Activated CD4-positive, alpha-beta T cell treated with anti-CD3 and anti-CD28 coated beads for 36 hours (primary cell): ENCODE data around the gene PSENEN. TPM values are rescaled to one million over a fixed set of nuclear protein-coding genes. Genes with fewer than 3 reads are reported as not detected.
A peak's percentile ranks its signal among the peaks of the same experiment; 100 is the strongest.

ENCODE experiments used
- ATAC-seq: fragments of 200-7000 bp; cut with Tn5 transposase; one replicate; pipeline ENCODE4 v1.10.0; 2021; ENCODE audit warnings: mild to moderate bottlenecking, moderate library complexity
- CTCF ChIA-PET: fragments of 350-600 bp; sonication (Branson Sonifier 250); formaldehyde crosslinking; loops from one replicate; lab custom pipeline; 2021; ENCODE audit warnings: antibody characterized with exemption; lab: Charles Lee
- POLR2A ChIA-PET: fragments of 350-600 bp; sonication (Branson Sonifier 250); formaldehyde crosslinking; loops from one replicate; lab custom pipeline; 2021; ENCODE audit warnings: antibody characterized with exemption, inconsistent platforms; lab: Charles Lee
- DNase-seq: peaks from one replicate; pipeline ENCODE4 v3.0.0-alpha.2; 2020
- H3K27ac Mint-ChIP-seq: one replicate; pipeline ENCODE4 v1.8.0; 2021; ENCODE audit warnings: mixed read lengths
- H3K27me3 Mint-ChIP-seq: one replicate; pipeline ENCODE4 v1.8.0; 2021; ENCODE audit warnings: mixed read lengths
- H3K36me3 Mint-ChIP-seq: one replicate; pipeline ENCODE4 v1.8.0; 2021; ENCODE audit warnings: low read depth, mixed read lengths
- H3K4me1 Mint-ChIP-seq: one replicate; pipeline ENCODE4 v1.8.0; 2021; ENCODE audit warnings: mixed read lengths
- H3K4me3 Mint-ChIP-seq: one replicate; pipeline ENCODE4 v1.8.0; 2021; ENCODE audit warnings: mild to moderate bottlenecking, moderate library complexity, mixed read lengths
- H3K9me3 Mint-ChIP-seq: one replicate; pipeline ENCODE4 v1.8.0; 2021; ENCODE audit warnings: low read depth, mixed read lengths
- intact Hi-C, 2 experiments: fragments of 100-400 bp; cut with DNase I in 1 of 2; cut with micrococcal nuclease in 1 of 2; formaldehyde crosslinking; loops; one replicate each; pipeline versions ENCODE4 v1.14.2 to v1.15.1; 2022 to 2024; cut with DNase I, micrococcal nuclease
- total RNA-seq, 2 experiments: library from RNA; stranded (reverse); gene quantifications; one replicate each; pipeline ENCODE4 v1.2.3, GENCODE V29; 2021

The PSENEN gene
- total RNA-seq, 2 experiments from 2014 or later = 36.0 to 37.9 TPM

DNA sequence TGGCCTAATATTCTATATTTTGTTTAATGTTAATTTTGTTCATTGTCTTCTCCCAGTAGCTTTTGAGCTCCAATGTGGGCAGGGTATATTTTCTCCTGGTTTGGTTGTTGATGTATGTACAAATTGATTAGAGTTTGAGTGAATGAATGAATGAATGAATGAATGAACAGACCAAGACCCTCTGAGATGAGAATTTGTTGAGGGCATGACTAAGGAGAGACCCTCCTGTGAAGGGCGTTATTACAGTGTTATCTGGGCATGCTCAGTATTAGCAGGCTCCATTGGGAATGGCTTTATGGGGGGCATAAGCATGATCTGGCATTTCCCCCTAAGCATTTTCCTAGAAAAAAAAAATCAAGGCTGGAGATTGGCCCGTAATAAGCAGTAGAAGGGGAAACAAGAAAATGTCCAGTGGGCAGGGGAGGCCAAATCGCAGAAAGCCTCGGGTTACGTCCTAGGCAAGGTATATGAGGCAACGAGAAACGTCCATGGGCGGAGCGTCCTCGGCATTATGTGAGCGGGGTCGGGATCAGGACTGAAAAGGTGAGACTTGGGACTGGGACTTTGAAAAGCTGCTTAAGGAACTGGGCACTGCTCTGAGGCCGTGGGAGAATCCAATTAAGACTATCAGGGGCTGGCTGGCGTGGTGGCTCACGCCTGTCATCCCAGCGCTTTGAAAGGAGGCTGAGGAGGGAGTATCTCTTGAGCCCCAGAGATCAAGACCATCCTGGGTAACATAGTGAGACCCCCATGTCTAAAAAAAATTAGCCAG lies 29.0 kb downstream of the PSENEN start:
- intact Hi-C loops = loop anchor here (1.0 to 2.0 kb wide), 17 partner anchors 16 to 366 kb away; partner anchors contain the start of genes LIN37 (in 2 of the 2), PROSER3 (in 2 of the 2), PSENEN (in 2 of the 2) and U2AF1L4 (in 2 of the 2)

GRCh38 chr19:35775046-35775297 lies 29.5 kb downstream of the PSENEN start:
- CTCF ChIA-PET = no interaction called here
- no peak for DNase-seq
- Mint-ChIP-seq H3K27ac (no peak overlapping the region), H3K4me3 (peak overlapping the region; percentile 75), H3K36me3 (peaks cover 2% of the 10 kb centered on the region), H3K27me3 (no peaks in the 10 kb centered on the region), H3K9me3 (no peaks in the 10 kb centered on the region), H3K4me1 (peaks cover 12% of the 10 kb centered on the region)
- intact Hi-C loops = loop anchor here (1.0 to 2.0 kb wide), 17 partner anchors 16 to 365 kb away; partner anchors contain the start of genes LIN37 (in 2 of the 2), PROSER3 (in 2 of the 2), PSENEN (in 2 of the 2) and U2AF1L4 (in 2 of the 2)
- ATAC-seq = peak; percentile 3
- POLR2A ChIA-PET = no interaction called here

More for the DNA sequence above, 29.0 kb downstream of the PSENEN start:
- ChIA-PET CTCF (interaction anchor here (0.6 kb wide), 1 partner anchor 15 kb away, joined by 4 read pairs; no protein-coding TSS in a partner anchor), POLR2A (no interaction called here)
- ATAC-seq (no peak), DNase-seq (no peak)
- Mint-ChIP-seq H3K9me3 (no peaks in the 10 kb centered on the region), H3K27ac (no peak overlapping the region), H3K36me3 (no peaks in the 10 kb centered on the region), H3K27me3 (no peaks in the 10 kb centered on the region), H3K4me3 (peak overlapping the region; percentile 75), H3K4me1 (peaks cover 12% of the 10 kb centered on the region)

- POLR2A ChIA-PET = no interaction called here
- ATAC-seq (peak; percentile 98), DNase-seq (peak; percentile 100)
- Mint-ChIP-seq H3K27me3 (no peaks in the 10 kb centered on the region), H3K9me3 (no peaks in the 10 kb centered on the region), H3K4me1 (peaks cover 12% of the 10 kb centered on the region), H3K27ac (no peak within 1 kb of the TSS), H3K36me3 (peaks cover 2% of the 10 kb centered on the region), H3K4me3 (peak within 1 kb of the TSS; percentile 75)
- CTCF ChIA-PET = no interaction called here
- intact Hi-C loops = loop anchor here (1.0 to 2.0 kb wide), 17 partner anchors 17 to 365 kb away; partner anchors contain the start of genes LIN37 (in 2 of the 2), PROSER3 (in 2 of the 2), PSENEN (in 2 of the 2) and U2AF1L4 (in 2 of the 2)
Measured at GRCh38 chr19:35775298-35776101, 30.0 kb downstream of the PSENEN start, which contains the start of gene ARHGAP33. Gene ARHGAP33 (plus strand): TSS chr19:35775564. CDS start chr19:35775659, 95 bp downstream.

DNA sequence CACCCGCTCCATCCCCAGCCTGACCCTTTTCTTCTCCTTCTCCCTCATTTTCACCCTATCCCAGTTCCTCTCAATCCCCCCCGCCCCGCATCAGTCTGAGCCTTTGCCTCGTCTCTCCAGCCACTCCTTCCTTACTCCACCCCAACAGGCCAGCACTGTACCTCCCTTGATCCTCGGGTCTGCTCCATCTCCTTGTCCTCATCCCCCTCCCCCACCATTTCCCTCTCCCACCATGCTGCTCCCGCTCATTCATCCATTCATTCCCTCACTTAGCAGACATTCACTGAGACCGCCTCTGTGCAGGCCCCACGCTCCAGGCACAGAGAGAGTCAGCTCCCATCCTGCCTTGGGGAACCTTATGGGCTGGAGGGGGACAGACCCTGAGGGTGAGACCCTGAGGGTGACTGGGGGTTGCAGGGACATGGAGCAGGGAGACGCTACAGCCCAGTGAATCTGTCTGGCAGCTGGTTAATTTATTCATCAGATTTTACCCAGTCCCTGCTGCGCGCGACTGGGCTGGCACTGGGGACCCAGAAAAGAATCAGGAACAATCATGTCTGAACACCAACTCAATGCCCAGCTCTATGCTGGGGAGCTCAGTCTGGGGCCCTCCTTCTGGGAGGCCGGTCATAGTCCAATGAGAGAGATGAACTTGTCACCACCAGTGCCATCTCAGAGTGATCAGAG lies 30.8 kb downstream of the PSENEN start:
- intact Hi-C loops = no loop called here
- Mint-ChIP-seq H3K4me3 (peak overlapping the region; percentile 75), H3K9me3 (no peaks in the 10 kb centered on the region), H3K36me3 (peaks cover 4% of the 10 kb centered on the region), H3K27ac (no peak overlapping the region), H3K4me1 (peaks cover 12% of the 10 kb centered on the region), H3K27me3 (no peaks in the 10 kb centered on the region)
- no peak for ATAC-seq
- ChIA-PET CTCF (no interaction called here), POLR2A (no interaction called here)
- no peak for DNase-seq

DNA sequence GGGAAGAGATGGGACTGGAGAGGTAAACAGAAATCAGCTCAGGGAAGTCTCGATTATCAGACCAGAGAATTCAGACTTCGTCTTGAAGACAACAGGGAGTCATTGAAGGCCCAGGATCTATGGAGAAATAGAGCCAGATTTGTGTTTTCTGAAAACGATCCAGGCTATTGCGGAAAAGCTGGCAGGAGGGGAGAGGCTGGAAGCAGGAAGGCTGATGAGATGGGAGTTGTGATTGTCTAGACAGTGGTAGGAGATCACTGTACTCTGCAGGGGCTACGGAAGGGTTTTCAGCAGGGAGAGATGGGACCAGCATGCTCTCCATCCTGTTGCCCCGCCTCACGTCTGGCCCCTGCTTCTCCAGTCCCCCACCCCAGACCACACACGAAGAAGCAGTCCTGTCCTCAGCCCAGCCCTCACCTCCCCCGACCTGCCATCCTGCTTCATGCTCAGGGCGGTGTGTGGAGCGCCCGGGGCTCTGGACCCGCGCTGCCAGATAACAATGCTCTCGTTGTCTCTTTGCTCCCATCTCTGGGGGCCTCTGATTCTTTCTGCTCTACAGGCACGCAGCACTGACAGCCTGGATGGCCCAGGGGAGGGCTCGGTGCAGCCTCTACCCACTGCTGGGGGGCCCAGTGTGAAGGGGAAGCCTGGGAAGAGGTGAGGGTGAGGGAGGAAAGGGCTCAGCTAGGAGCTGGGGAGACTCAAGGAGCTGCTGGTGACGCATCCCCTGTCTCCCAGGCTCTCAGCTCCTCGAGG lies 31.8 kb downstream of the PSENEN start:
- CTCF ChIA-PET = no interaction called here
- ATAC-seq (no peak), DNase-seq (no peak)
- H3K27me3 Mint-ChIP-seq = no peaks in the 10 kb centered on the region
- H3K9me3 Mint-ChIP-seq = no peaks in the 10 kb centered on the region
- no peak overlapping the region for H3K27ac Mint-ChIP-seq
- peaks cover 12% of the 10 kb centered on the region for H3K4me1 Mint-ChIP-seq
- intact Hi-C loops = no loop called here
- H3K36me3 Mint-ChIP-seq = peaks cover 5% of the 10 kb centered on the region
- POLR2A ChIA-PET = no interaction called here
- H3K4me3 Mint-ChIP-seq = peak overlapping the region; percentile 75

GRCh38 chr19:35777961-35778360 lies 32.5 kb downstream of the PSENEN start:
- H3K36me3 Mint-ChIP-seq = peaks cover 5% of the 10 kb centered on the region
- H3K9me3 Mint-ChIP-seq = no peaks in the 10 kb centered on the region
- DNase-seq = no peak
- no peak overlapping the region for H3K27ac Mint-ChIP-seq
- CTCF ChIA-PET = no interaction called here
- H3K27me3 Mint-ChIP-seq = no peaks in the 10 kb centered on the region
- no peak for ATAC-seq
- peaks cover 12% of the 10 kb centered on the region for H3K4me1 Mint-ChIP-seq
- intact Hi-C loops = no loop called here
- H3K4me3 Mint-ChIP-seq = no peak overlapping the region
- POLR2A ChIA-PET = no interaction called here

DNA sequence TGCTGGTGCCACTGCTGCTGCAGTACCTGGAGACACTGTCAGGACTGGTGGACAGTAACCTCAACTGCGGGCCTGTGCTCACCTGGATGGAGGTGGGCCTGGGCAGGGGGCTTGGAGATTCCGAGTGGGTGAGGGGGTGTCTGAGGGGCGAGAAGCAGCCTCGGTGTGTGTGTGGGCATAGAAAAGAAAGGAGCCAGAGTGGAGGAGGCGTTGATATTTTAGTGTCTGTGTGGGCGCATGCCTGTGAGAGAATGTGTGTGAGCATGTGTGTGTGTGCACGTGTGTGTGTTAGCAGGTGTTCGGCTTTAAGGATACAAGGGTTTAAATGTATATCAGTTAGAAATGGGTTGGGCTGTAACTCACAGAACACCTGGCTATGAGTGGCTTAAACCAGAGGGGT lies 33.6 kb downstream of the PSENEN start:
- Mint-ChIP-seq H3K36me3 (peaks cover 5% of the 10 kb centered on the region), H3K4me1 (peaks cover 12% of the 10 kb centered on the region), H3K27me3 (no peaks in the 10 kb centered on the region), H3K27ac (no peak overlapping the region), H3K9me3 (no peaks in the 10 kb centered on the region), H3K4me3 (no peak overlapping the region)
- ChIA-PET POLR2A (interaction anchor here (0.6 kb wide), 1 partner anchor 19 kb away, joined by 3 read pairs; no protein-coding TSS in a partner anchor), CTCF (no interaction called here)
- intact Hi-C loops = no loop called here
- DNase-seq = no peak
- ATAC-seq = no peak

GRCh38 chr19:35780058-35780457 lies 34.6 kb downstream of the PSENEN start:
- DNase-seq (no peak), ATAC-seq (no peak)
- Mint-ChIP-seq H3K4me1 (peaks cover 6% of the 10 kb centered on the region), H3K27me3 (no peaks in the 10 kb centered on the region), H3K4me3 (no peak overlapping the region), H3K36me3 (peaks cover 5% of the 10 kb centered on the region), H3K27ac (no peak overlapping the region), H3K9me3 (no peaks in the 10 kb centered on the region)
- ChIA-PET POLR2A (no interaction called here), CTCF (interaction anchor here (0.9 kb wide), 1 partner anchor 167 kb away, joined by 3 read pairs; no protein-coding TSS in a partner anchor)
- intact Hi-C loops = no loop called here

DNA sequence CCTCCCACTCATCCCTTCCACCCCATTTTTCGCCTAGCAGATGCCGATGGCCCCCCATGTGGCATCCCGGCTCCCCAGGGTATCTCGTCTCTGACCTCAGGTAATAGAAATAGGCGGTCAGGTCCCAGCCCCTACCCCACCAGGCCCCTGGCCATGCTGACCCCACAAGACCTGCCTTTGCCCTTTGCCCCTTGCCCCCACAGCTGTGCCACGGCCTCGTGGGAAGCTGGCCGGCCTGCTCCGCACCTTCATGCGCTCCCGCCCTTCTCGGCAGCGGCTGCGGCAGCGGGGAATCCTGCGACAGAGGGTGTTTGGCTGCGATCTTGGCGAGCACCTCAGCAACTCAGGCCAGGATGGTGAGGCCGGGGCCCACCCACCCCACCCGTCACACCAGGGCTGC lies 35.3 kb downstream of the PSENEN start:
- peaks cover 5% of the 10 kb centered on the region for H3K36me3 Mint-ChIP-seq
- CTCF ChIA-PET = interaction anchor here (0.5 kb wide), 1 partner anchor 21 kb away, joined by 3 read pairs; no protein-coding TSS in a partner anchor
- no peak overlapping the region for H3K4me3 Mint-ChIP-seq
- H3K4me1 Mint-ChIP-seq = peaks cover 4% of the 10 kb centered on the region
- POLR2A ChIA-PET = no interaction called here
- H3K9me3 Mint-ChIP-seq = no peaks in the 10 kb centered on the region
- no peaks in the 10 kb centered on the region for H3K27me3 Mint-ChIP-seq
- intact Hi-C loops = no loop called here
- ATAC-seq (no peak), DNase-seq (no peak)
- no peak overlapping the region for H3K27ac Mint-ChIP-seq

GRCh38 chr19:35781650-35782049 lies 36.2 kb downstream of the PSENEN start:
- Mint-ChIP-seq H3K27me3 (no peaks in the 10 kb centered on the region), H3K27ac (no peak overlapping the region), H3K4me3 (no peak overlapping the region), H3K9me3 (no peaks in the 10 kb centered on the region), H3K36me3 (peaks cover 5% of the 10 kb centered on the region), H3K4me1 (no peaks in the 10 kb centered on the region)
- intact Hi-C loops = no loop called here
- CTCF ChIA-PET = no interaction called here
- POLR2A ChIA-PET = no interaction called here
- DNase-seq = no peak
- no peak for ATAC-seq
